GM19395 (cell line): ENCODE data around the gene LDLR.
A peak's percentile ranks its signal among the peaks of the same experiment; 100 is the strongest.
"Not testable (repeated sequence)": the region's sequence is repeated elsewhere in the genome, so short reads cannot be mapped to it uniquely, and the experiment has no call there.

Experiments used
- ATAC-seq: cut with Tn5 transposase; IDR thresholded peaks from one replicate; pipeline ENCODE4 v1.9.1; 2021; ENCODE audit warnings: mild to moderate bottlenecking, moderate library complexity; ENCODE audit not compliant: unreplicated experiment

Gene LDLR

DNA sequence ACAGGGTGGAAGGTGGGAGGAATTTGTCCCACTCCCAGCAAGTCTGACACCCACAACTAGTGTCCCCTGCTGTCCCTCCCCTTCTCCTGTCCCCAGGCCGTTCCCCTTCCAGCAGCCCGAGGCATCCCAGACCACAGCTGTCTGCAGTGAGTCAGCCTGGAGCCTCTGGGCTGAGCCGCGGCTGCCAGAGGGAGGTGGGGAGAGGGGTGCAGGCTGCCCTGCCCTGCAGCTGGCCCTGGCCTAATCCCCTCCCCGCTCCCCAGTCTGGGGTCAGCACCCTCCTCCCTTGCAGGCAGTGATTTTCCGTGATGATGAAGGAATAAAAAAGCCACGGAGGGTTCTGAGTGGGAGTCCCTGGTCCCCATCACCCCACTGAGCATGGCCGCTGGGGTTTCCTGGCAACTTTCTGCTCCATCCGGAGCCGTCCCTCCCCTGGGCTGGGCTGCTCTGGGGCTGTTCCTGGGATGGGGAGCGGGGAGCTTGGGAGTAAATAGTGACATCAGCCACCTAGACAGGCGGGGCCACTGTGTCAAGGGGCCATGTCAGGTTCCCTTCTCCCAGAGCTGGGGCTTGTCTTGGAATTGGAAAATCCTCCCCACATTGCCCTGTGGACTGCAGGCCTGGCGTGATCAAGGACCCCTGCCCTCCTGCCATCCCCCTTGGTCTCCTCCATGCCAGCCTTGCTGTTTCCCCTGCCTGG is 49.5 kb downstream of the LDLR start:
- ATAC-seq: no peak

DNA sequence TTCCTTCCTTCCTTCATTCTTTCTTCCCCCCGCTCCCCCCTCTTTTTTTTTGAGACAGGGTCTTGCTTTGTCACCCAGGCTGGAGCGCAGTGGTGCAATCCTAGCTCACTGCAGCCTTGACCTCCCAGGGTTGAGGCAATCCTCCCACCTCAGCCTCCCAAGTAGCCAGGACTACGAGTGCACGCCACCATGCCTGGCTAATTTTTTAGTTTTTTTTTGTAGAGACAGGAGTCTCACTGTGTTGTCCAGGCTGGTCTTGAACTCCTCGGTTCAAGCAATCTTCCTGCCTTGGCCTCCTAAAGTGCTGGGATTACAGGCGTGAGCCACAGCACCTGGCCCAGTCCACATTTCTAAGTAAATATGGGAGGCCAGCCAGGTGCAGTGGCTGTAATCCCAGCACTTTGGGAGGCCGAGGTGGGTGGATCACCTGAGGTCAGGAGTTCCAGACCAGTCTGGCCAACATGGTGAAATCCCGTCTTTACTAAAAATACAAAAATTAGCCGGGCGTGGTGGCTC is 50.8 kb downstream of the LDLR start:
- not testable (repeated sequence) for ATAC-seq

DNA sequence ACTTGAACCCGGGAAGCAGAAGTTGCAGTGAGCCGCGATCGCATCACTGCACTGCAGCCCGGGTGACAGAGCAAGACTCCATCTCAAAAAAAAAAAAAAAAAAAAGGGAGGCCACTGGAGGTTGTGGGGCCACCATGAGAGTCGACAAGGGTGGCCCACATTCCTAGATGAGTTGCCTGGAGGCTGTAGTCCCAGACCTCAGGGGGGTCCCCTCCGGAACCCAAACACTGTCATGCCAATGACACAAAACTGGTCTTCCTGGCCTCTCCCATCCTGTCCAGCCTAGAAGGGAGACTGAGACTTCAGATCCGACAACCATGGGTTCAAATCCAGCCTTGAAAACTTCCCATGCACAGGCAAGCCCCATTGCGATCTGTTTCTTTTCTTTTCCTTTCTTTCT is 51.6 kb downstream of the LDLR start:
- ATAC-seq: no peak

DNA sequence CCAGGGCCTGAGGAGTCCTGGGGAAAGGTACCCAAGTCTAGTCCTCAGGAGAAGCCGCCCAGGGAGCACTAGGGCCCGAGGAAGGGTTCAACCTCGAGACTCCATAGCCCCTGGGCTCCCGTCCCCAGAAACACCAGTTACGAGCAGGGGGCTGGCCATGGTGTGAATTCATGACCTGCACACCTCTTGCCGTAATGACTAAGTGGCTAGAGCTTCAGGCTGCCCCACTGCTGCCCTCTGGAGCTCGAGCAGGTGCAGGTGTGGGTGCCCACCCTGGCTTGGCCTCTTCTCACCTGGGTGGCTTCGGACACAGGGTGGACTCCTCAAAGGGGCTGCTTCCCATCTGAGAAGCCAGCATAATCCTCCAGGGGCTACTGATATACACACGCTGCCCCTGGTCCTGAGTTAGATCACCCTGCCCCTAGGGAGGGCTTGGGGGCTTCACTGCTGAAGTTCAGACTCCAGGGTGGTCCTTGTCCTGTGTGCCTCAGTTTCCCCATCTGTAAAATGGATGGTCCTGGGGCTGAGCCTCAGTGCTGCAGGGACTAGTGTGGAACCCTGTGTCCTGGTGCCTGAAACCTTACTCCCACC is 52.8 kb downstream of the LDLR start:
- no peak for ATAC-seq

DNA sequence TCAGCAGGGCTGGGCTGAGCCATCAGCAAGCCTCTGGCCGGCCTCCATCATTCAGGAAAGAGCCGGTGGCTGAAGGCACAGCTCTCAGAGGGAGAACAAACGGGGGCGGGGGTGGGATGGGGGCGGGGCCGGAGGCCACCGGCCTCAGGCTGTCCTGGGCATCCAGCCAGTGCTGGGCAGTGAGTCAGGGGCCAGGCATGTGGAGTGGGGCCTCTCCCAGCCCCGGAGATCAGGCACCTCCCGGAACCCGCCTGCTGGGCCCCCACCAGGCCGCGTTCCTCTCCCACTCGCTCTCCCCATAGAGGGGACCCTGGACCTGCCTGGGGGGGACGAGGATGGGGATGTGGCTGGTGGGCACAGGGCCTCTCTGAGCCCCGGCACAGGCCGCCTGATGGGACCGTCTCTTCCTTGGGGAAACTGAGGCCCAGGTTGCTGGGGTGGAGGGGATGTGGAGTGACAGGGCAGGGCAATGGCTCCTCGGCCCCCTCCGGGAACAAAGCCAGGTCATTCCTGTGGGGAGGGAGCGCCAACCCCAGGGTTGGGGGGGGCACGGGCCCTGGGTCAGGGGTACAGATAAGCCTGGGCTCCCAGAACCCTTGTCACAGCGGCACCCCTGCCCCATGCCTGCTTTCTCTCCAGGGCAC is 53.4 kb downstream of the LDLR start:
- no peak for ATAC-seq

DNA sequence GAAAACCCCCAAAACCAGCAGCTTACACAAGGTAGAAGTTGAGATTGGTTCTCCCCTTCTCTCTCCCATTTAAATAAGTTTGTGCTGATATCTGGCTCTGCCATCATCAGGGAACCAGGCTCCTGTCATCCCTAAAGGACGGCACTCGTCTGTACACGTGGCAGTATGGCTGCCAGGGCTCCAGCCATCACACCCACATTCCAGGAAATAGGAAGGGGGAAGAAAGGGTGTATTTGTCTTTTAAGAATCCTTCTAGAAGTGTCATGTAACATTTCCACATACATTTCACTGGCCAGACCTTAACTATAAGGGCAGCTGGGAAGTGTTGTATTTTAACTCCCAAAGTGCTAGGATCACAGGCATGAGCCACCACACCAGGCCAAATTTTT is 56.3 kb downstream of the LDLR start:
- no peak for ATAC-seq

DNA sequence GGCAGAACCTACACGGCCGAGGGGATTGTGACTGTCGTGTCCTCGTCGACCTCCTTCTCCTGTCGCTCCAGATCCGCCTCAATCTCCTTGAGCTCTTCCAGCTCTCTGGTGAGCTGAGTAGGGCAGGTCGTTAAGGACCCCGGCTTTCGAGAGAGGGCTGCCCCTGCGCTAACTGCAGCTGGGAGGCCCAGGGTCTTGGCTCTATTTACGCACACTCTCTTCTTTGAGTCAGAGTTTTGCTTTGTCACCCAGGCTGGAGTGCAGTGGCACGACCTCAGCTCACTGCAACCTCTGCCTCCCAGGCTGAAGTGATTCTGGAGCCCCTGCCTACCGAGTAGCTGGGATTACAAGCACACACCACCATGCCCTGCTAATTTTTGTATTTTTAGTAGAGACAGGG is 58.7 kb downstream of the LDLR start:
- no peak for ATAC-seq

DNA sequence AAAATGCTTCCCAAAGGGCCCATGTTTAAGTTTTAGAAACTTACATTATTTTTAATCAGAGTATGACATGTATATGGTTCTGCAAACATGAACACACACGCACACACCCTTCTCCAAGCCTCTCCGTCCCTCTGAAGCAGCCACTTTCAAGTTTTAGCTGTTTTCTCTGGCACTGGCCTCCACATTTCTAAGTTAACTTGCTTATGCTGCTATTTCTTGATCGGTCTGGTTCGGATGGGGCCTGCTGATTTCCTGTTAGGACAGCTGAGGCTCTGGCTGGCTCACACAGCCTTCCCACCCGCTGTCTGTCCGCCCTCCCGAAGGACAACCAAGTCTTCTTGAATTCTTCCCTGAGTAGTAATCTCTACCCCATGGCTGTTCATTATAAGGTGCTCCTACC is 61.9 kb downstream of the LDLR start:
- ATAC-seq: no peak

DNA sequence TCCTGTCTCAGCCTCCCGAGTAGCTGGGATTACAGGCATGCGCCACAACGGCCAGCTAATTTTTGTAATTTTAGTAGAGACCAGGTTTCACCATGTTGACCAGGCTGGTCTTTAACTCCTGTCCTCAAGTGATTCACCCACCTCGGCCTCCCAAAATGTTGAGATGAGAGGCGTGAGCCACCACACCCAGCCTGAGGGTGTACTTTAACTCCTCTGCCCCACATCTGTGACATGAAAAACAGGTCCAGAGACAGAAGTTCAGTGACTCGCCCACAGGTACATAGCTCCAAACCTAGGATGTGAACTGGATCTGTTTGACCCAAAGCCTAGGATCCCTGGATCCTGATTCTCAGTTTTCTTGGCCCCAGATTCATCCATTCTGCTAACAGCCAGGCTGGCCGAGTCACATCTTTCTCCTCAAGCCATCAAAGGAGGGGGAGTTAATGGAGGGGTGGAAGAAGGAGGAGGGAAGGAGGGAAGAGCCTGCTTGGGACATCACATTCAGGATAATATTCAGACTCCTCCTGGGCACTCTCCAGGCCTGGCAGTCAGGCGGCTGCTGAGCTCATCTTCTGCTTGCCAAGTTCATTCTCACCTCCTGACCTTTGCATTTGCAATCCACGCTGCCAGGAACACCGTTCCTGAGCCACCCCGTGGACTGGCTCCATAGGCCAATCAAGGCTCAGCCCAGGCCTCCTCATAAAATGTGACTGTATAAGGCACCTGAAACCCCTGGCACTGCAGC is 63.2 kb downstream of the LDLR start:
- ATAC-seq: no peak

DNA sequence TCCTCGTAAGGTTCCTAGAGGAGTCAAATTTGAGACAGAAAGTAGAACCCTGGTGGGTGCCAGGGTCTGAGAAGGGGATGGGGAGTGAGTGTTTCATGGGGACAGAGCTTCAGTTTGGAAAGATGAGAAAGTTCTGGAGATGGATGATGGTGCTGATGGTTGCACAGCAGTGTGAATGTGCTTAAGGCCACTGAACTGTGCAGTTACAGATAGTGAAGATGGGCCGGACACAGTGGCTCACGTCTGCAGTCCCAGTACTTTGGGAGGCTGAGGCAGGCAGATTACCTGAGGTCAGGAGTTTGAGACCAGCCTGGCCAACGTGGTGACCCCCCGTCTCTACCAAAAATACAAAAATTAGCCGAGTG is 65.4 kb downstream of the LDLR start:
- no peak for ATAC-seq

DNA sequence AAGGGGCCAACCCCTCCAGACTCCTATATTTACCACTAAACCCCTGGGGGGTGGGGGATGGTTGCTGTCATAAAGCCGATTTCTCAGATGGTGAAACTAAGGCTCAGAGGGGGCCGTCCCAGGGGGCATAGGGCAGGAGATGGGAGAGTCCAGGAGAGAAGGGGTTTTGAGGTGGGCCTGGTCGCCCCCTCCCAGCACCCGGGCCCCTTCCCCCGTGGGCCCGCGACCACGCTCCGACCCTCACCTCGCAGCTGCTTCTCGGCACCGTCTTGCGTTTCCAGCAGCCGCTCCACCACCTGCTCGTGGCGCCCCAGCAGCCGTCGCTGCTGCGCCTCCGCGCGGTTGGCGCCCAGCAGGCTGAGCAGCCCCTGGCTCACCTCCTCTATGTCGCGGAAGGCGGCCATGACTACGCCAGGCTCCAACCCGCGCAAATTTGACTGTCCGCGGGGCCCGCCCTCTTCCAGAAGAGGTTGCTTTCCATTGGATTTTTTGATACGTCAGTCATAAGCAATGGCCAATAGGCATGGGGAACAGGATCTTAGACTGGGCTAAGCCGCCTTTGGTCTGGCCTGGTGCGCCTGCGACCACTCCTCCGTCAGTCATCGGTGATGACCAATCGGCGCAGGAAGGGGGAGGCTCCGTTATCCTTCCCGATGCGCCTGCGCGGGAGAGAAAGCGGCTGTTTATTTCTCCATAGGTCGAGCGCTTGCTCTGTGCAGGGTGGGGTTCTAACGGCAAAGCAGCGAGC is 66.3 kb downstream of the LDLR start, which contains the start of gene SPC24:
Gene SPC24 (minus strand): TSS at position 410 of the 748 bp plus-strand sequence. CDS start 6 bp downstream, at position 404.
- ATAC-seq: peak; percentile 97

DNA sequence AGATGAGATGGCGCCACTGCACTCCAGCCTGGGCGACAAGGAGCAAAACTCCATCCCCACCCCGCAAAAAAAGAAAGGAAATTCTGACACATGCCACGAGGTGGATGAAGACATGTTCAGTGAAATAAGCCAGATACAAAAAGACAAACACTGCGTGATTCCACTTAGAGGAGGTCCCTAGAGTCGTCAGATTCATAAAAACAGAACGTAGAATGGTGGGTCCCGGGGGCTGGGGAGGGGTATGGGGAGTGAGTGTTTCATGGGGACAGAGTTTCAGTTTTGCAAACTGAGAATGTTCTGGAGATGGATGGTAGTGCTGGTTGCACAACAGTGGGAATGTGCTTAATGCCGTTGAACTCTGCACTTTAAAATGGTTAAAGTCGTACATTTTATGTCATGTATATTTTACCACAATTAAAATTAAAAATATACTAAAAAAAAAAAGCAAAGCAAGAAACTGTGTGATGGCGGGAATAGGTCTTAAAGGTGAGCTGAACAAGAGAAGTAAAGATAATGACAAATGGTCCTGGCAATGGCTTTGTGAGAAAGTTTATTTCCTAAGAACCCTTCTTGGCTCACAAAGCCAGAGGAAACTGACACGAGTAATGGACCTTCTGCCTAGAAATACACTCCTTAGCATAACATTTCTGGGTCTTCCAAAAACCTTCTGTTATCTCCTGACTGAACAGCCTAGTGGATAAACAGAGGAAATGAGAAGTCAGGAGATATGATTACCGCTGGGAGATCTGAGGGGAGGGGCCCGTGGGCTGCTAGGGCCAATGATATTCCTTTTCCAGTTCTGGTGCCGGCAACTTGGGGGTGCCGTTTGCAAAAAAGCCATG is 70.6 kb downstream of the LDLR start:
- ATAC-seq: no peak

DNA sequence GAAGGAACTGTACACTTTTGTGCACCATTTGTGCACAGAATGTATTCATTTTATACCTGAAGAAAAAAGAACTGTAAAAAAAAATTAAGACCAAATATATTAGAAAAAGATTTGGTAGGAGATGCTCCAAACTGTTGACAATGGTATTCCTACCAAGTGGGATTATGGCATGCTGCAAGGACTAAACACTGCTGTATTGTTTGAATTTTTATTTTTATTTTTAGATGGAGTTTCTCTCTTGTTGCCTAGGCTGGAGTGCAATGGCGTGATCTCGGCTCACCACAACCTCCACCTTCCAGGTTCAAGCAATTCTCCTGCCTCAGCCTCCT is 71.1 kb downstream of the LDLR start:
- not testable (repeated sequence) for ATAC-seq

DNA sequence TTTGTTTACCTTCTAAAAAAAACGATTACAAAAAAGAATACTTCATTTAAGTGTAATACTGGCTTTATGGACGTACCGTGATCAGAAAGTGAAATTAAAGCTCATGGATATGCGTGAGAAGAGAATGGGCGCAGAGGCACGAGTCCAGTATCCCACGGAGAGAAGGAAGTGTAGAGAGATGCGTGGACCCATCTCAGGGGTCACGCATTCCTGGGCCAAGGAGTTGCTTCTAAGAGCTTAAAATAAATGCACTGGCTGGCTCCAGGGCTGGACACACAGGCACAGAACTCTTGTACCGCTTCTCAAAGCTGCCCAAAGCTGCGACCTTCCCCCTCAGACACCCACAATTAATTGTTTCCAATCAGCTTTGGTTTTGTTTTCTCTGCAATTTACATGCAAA is 75.0 kb downstream of the LDLR start:
- ATAC-seq: no peak

DNA sequence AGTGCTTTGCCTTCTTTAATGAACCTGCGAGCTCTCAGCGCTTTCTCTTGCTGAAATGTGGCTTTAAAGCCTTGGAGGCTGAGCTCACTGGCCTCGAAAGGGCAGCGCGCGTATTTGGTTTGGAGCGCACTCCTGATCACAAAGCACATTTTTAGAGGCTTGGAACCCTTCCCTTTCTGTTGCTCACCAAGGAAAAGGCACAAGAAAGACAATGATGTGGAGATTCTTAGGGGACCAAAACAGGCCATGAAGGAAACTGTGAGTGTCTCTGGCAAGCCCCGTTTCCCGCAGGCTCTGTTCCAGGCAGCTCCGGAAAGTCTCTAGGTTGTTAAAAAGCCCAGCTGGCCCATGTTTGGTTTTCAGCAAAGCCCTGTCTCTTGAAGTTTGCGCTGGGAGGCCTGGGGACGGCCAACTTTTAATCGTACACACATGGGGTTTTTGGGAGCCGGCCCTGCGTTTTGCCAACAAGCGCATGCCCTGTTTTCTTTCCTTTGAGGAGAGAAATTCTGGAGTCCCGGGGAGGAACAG is 75.7 kb downstream of the LDLR start:
- ATAC-seq: no peak

DNA sequence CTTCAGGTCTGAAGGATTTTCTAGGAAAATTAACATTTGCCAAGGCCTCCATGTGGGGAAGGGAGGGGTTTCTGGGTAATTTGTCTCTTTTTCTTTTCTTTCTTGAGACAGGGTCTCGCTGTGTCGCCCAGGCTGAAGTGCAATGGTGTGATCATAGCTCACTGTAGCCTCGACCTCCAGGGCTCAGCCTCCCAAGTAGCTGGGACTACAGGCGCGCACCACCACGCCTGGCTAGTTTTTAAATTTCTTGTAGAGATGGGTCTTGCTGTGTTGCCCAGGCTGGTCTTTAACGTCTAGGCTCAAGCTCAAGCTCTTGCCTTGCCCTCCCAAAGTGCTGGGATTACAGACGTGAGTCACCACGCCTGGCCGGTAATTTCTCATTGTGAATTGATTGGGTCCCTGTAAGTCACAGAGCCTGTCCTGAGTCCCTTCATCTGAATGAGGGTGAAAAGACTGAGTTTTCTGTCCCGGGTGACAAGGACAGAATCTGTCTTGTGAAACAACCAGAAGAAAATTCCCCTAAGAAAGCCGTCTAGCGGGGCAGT is 76.3 kb downstream of the LDLR start:
- ATAC-seq: no peak

DNA sequence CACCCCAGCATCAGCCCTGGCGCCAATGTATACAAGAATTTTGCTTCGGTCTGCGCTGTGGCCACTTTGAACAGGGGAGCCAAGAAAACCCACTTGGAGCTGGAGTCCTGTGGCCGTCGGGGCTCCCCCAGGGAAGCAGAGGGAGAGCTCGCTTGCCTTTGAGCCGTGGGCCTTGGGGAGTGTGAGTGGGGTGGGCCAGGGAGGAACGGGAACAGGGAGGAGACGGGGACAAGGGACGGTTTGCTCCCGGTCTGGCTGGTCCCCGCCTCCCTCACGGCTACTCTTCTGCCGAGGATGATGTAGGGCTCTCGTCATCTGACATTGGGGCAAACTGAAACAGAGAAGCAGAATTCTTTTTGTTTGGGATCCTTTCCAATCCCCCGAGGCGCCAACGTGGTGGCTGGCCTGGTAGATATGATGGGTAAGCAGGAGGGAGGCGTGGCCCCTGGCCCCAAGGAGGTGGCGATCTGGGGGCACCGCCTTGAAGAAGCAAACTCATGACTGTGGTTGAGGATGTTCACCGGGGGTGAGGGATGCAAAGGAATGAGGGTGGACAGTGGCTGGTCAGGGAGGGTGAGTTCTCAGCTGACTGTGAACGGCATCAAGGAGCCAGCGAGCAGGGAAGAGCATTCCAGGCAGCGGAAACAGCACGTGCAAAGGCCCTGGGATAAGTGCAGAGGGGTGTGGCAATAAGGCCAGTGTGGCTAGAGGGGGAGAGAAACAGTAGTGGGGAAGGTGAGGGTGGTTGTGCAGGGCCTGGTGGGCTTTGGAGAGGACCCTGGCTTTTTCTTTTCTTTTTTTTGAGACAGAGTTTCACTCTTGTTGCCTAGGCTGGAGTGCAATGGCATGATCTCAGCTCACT is 77.2 kb downstream of the LDLR start:
- no peak for ATAC-seq

DNA sequence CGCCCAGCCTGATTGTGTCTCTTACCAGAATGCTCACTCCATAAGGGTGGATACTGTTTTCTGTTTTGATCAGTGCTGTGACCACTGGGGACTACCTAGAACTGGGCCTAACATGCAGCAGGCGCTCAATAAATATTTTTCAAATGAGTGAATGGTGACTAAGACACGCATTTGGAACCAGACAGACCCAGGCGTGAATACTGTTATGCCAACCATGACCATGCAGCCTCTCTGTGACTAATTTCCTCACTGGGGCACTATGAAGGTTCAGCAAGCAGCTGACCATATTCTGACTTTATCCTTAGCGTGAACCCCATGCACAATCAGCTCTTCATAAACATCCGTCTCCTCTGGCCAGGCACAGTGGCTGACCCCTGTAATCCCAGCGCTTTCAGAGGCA is 79.3 kb downstream of the LDLR start:
- no peak for ATAC-seq
